ENCODE data around the gene MBLAC2.
A peak's percentile ranks its signal among the peaks of the same experiment; 100 is the strongest.

Gene MBLAC2

DNA sequence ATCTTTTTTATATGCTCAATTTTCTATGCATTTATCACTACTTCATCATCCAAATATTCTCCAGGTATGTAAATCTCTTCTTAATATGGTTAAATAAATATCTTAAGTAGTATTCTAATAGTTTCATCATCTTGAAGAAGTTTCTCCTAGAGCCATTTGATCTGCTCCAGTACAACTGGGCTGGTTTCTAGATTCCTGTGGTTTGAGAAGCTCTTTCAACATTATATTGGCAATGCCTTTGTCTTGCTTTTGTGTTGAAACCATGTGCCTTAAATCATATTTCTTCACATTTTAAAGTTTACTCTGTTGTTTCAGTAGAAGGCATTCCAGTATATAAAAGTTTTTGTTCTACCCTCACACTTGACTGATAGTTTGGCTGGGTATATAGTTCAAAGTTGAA is 27.6 kb downstream of the MBLAC2 start:
- no peak for DNase-seq

DNA sequence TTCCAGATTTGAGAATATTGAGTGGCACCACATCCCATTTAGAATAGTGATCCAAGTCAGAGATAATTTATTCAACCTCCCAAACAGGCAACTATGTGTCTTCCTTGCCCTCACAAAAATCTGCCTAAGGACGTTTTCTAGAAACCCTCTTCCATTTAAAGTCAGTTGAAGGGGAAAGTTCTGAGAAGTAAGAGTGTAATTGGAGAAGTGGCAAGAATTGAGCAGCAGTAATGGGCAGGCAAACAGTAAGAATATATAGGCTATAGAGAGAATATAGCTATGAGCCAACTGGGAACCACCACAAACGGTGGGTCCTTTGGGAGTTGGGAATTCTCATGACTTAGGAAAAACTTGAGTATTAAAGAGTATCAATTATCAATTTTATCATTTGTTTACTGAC is 33.9 kb downstream of the MBLAC2 start:
- DNase-seq, result no peak

GRCh38 chr5:90438100-90438499 is 36.5 kb downstream of the MBLAC2 start:
- DNase-seq, result no peak

DNA sequence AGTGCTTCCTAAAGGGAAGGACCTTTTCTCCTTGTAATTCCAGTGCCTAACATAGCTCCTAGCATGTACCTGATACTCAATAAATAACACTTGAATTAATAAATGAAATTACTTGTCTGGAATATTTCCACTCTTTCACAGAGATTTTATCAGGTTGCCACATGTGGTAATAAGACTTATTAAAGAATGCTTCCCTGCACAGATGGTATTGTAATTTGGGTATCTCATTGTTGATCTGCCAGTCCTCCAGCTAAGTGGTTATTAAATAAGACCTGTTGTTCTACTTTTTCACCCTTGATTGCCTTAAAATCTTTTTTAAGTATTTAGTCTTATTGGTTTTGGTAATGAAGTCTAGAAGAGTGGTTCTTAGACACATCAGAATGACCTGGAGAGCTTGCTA is 36.9 kb downstream of the MBLAC2 start:
- no peak for DNase-seq

- peak; percentile 14 to 53 for DNase-seq
Measured at GRCh38 chr5:90434116-90434714, 40.4 kb downstream of the MBLAC2 start.

- DNase-seq, result no peak
Measured at GRCh38 chr5:90424245-90424644, 50.3 kb downstream of the MBLAC2 start.

DNA sequence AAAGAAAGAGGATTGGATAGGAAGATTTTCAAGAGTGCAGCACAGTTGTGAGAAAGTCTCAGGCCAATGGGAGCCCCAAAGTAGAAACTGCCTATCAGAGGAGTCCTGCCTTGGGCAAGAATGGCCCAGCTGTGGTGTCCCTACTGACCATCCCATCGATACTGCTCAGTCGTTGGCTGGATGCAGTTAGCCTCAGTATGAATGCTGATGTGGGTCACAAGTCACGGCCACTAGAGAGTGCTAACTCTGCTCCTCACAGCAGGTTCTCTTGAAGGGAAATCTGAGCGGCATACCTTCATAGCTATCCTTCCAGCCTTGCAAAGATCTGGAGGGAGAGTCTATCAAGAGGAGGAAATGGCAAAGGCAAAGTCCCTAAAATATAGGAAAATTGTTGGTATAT is 53.4 kb downstream of the MBLAC2 start:
- no peak for DNase-seq

DNA sequence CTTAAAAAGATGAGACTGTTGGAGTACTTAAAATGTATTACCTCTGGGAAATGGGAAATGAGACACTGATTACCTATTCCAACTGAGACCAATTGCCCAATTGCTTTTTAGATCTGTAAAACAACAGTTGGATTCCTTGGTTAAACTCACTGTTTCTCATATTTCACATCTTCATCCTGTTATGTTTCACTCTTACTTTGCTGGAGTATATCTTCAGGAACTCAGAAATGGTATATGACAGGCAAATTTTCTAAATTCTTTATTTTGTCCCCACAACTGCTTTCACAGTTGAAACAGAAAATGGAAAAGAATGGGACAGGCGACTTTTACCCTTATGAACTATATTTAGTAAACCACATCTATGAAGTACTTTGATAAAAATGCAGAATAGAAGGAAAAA is 56.4 kb downstream of the MBLAC2 start:
- no peak for DNase-seq

- no peak for DNase-seq
Measured at GRCh38 chr5:90410178-90410762, 64.3 kb downstream of the MBLAC2 start.

DNA sequence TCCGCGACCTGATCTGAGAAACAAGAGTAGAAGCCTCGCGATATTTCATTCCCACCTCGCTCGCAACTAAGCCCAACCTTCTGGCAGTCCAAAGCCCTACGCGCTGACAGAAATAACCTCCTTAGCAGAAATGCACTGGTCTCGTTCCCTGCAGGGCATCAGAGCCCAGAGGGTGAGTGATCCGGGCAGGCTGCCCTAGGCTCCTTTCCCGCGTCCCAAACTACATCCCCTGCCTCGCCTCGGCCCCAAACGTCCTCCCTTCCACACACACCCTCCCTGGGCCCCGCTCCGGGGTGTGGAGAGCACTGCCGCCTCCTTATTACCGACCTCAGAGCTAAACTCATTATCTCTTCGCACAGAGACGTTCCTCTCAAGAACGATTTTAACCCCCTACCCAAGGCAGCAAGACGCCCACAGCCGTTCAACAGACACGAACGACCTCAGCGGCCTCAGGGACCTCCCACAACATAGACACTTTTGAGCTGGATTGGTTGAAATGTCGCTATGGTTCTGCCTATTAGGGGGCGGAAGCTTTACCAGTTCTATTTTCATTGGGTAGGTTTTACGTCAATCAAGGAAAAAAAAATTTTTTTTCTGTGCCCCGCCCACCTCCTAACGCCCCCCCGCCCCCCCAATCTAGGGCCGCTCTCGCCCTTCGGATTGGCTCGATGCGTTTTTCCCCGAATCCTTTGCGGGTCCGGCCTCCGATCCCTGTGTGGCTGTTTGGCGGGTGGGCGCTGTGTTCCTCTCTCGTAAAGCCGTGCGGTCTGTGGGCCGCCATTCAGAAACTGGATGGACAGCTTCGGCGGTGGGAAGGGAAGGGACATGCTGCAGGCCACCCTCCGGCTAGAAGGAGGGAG is 65.0 kb downstream of the MBLAC2 start, which contains the start of gene CETN3:
Gene CETN3, minus strand, starts transcription at position 439 of the 860 bp plus-strand sequence. Its CDS starts 95 bp downstream, at position 344.
- DNase-seq, result peak; percentile 89 to 96

DNA sequence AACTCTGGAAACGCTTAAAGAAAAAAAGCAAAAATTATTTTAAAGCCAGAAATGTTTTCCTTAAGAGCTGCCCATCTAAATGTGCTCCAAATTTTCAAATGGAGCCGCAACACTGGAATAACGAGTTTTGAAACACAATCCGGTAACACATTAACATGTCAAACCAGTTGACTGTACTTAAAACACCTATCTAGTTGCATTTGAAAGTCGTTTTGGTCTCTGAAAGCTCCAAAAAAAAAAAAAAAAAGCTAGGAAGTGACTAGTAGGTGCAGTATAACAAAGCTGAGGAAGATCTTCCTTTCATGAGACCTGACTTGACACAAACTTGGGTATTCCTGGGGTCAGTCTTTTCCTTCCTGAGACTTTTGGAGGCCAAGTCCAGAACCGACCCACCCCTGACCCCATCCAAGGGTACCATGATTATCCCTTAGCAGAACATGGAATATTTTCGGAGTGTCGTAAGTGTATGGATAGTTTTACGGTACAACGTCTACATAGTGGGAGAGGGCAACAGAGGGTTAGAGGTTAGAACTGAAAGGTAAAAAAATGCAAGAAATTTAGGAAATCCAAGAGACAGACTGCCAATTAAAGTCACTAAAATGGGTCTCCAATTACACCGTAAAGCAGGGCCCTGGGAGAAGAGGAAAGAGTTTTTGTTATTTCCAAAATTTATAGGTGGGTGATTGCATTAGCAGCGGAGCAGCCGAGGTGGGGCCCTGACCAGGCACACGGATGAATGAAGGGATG is 65.8 kb downstream of the MBLAC2 start:
- DNase-seq, result no peak
